ENCODE measurements around the gene SOX14.

- no peak for TF ChIP-seq CTCF (IDR thresholded peaks at IDR 0.05)
- TF ChIP-seq POLR2A (IDR thresholded peaks at IDR 0.05): no peak
Observed at GRCh38 chr3:137763594-137763938, 549 bp upstream of the SOX14 start.
